GM12878 (cell line): ENCODE measurements around the gene ZNF628. TPM values are rescaled to one million over a fixed set of nuclear protein-coding genes. Genes with fewer than 3 reads are reported as not detected.

Source experiments
- ATAC-seq: fragments of 200-7000 bp; cut with Tn5 transposase; 3 replicates; pipeline ENCODE4 v1.9.1; 2020; ENCODE audit warnings: mild to moderate bottlenecking, moderate library complexity
- BruUV-seq: library from RNA; stranded (reverse); fragments of 400-500 nt; replicated peaks from 2 replicates; lab custom pipeline; 2021; lab: Mats Ljungman, UMichigan
- CTCF ChIA-PET: fragments of 300-600 bp; sonication (Branson Sonifier 250); formaldehyde crosslinking; extraction: SDS; loops from one replicate; lab custom pipeline; 2021; ENCODE audit warnings: inconsistent platforms; lab: Yijun Ruan, JAX
- POLR2A ChIA-PET: fragments of 350-600 bp; formaldehyde crosslinking; extraction: SDS; loops from one replicate; lab custom pipeline; 2021; ENCODE audit warnings: inconsistent platforms; lab: Charles Lee
- RAD21 ChIA-PET: fragments of 300-600 bp; sonication (Branson Sonifier 250); formaldehyde crosslinking; loops from one replicate; lab custom pipeline; 2023; ENCODE audit warnings: antibody characterized with exemption; ENCODE audit not compliant: unreplicated experiment; lab: Charles Lee
- SMC1A ChIA-PET: fragments of 300-600 bp; sonication (Branson Sonifier 250); formaldehyde crosslinking; loops from one replicate; lab custom pipeline; 2023; ENCODE audit not compliant: unreplicated experiment, uncharacterized antibody; lab: Charles Lee
- DNase-seq: peaks from one replicate; pipeline ENCODE4 v3.0.0-alpha.2; 2011; ENCODE audit warnings: low read depth, low spot score
- FAIRE-seq: peaks from 3 replicates; lab custom pipeline; 2011; peaks lifted over from hg19 to GRCh38; lab: Jason Lieb, UNC
- H2AFZ ChIP-seq: 2 replicates; pipeline ENCODE4 v1.6.0; 2011; ENCODE audit warnings: low read depth, low read length, control low read depth; ENCODE audit not compliant: control insufficient read depth
- H3K27ac ChIP-seq: 2 replicates; pipeline ENCODE4 v1.5.1; 2011; ENCODE audit warnings: control low read depth; ENCODE audit not compliant: control insufficient read depth, insufficient read depth
- H3K27me3 ChIP-seq, 2 experiments: replicated peaks in 1 of 2; 2 replicates each; pipeline versions ENCODE4 v1.6.0 to v1.6.1; 2011; ENCODE audit warnings: low read length in 1 of 2; ENCODE audit not compliant: control insufficient read depth in 2 of 2, insufficient read depth in 2 of 2
- H3K36me3 ChIP-seq, 2 experiments: 2 replicates each; pipeline ENCODE4 v1.5.1; 2011; ENCODE audit warnings: low read length in 1 of 2; ENCODE audit not compliant: control insufficient read depth in 2 of 2, insufficient read depth in 2 of 2
- H3K4me1 ChIP-seq: 2 replicates; pipeline ENCODE4 v1.6.1; 2011; ENCODE audit warnings: mild to moderate bottlenecking, low read length, moderate library complexity, mixed read lengths; ENCODE audit not compliant: control insufficient read depth, insufficient read depth
- H3K4me2 ChIP-seq: 2 replicates; pipeline ENCODE4 v1.6.0; 2011; ENCODE audit warnings: control low read depth; ENCODE audit not compliant: control insufficient read depth, insufficient read depth
- H3K4me3 ChIP-seq: fragments of 200-600 bp; sonication (generic); 2 replicates; pipeline ENCODE4 v1.5.1; 2016
- H3K79me2 ChIP-seq: 2 replicates; pipeline ENCODE4 v1.6.0; 2011; ENCODE audit warnings: low read length; ENCODE audit not compliant: control insufficient read depth, insufficient read depth
- H3K9ac ChIP-seq: 2 replicates; pipeline ENCODE4 v1.8.0; 2011; ENCODE audit warnings: low read length, control low read depth, mixed read lengths; ENCODE audit not compliant: control insufficient read depth, insufficient read depth
- H3K9me3 ChIP-seq: replicated peaks from 3 replicates; pipeline ENCODE4 v1.5.1; 2011; ENCODE audit warnings: mild to moderate bottlenecking, low read length; ENCODE audit not compliant: control insufficient read depth, insufficient read depth
- H4K20me1 ChIP-seq: 2 replicates; pipeline ENCODE4 v1.6.0; 2011; ENCODE audit not compliant: control insufficient read depth, insufficient read depth
- GATAD2B ChIP-seq: fragments of 450-650 bp; conservative IDR thresholded peaks from 2 replicates; pipeline ENCODE4 v1.6.1; 2017; ENCODE audit warnings: low read depth, mild to moderate bottlenecking, moderate library complexity
- KLF5 ChIP-seq: fragments of 450-650 bp; IDR thresholded peaks from 2 replicates; pipeline ENCODE4 v1.6.1; 2014; ENCODE audit warnings: mild to moderate bottlenecking; ENCODE audit not compliant: partially characterized antibody
- MEF2B ChIP-seq: fragments of 450-650 bp; IDR thresholded peaks from 2 replicates; pipeline ENCODE4 v1.6.1; 2018; ENCODE audit warnings: mild to moderate bottlenecking, moderate library complexity; ENCODE audit not compliant: partially characterized antibody, poor library complexity, severe bottlenecking
- NFYA ChIP-seq: IDR thresholded peaks from 2 replicates; pipeline ENCODE4 v1.6.1; 2011; ENCODE audit warnings: low read depth, mild to moderate bottlenecking, low read length, improper control_type of control experiment, borderline replicate concordance
- NR2C1 ChIP-seq: fragments of 450-650 bp; IDR thresholded peaks from 2 replicates; pipeline ENCODE4 v1.6.1; 2017; ENCODE audit warnings: antibody characterized with exemption, mild to moderate bottlenecking, moderate library complexity
- POLR2AphosphoS5 ChIP-seq: IDR thresholded peaks from 2 replicates; pipeline ENCODE4 v1.6.1; 2011; ENCODE audit warnings: mild to moderate bottlenecking, low read length, inconsistent platforms
- REST ChIP-seq: IDR thresholded peaks from 2 replicates; pipeline ENCODE4 v1.6.1; 2012; ENCODE audit warnings: mild to moderate bottlenecking, low read depth, low read length
- SREBF1 ChIP-seq: IDR thresholded peaks from 2 replicates; pipeline ENCODE4 v1.6.1; 2012; ENCODE audit warnings: mild to moderate bottlenecking, low read length
- SREBF2 ChIP-seq: IDR thresholded peaks from 2 replicates; pipeline ENCODE4 v1.6.1; 2012; ENCODE audit warnings: mild to moderate bottlenecking, low read length
- USF1 ChIP-seq: IDR thresholded peaks from 2 replicates; pipeline ENCODE4 v1.6.1; 2011; ENCODE audit warnings: borderline replicate concordance, low read depth, mild to moderate bottlenecking, moderate library complexity, mixed read lengths, low read length; ENCODE audit not compliant: insufficient read depth; ENCODE audit errors: extremely low read length
- ZNF207 ChIP-seq: fragments of 450-650 bp; IDR thresholded peaks from 2 replicates; pipeline ENCODE4 v1.6.1; 2014; ENCODE audit warnings: antibody characterized with exemption, mild to moderate bottlenecking, borderline replicate concordance
- WGBS: methylation state at CpG from one replicate; pipeline ENCODE4 v1.1.6; 2016; ENCODE audit warnings: low lambda C conversion rate; ENCODE audit not compliant: insufficient replicate concordance, insufficient coverage; ENCODE audit errors: missing lambda C conversion rate; 5-methylcytosine and 5-hydroxymethylcytosine counted together
- in situ Hi-C: fragments of 300-500 bp; cut with MboI; formaldehyde crosslinking; loops from 9 replicates; pipeline ENCODE4 v1.14.3; 2018; ENCODE audit warnings: mixed read lengths
- intact Hi-C: fragments of 100-400 bp; cut with micrococcal nuclease; formaldehyde crosslinking; loops from one replicate; pipeline ENCODE4 v1.14.2; 2022; ENCODE audit not compliant: unreplicated experiment
- polyA plus RNA-seq, 11 experiments: library from polyadenylated mRNA; depleted of rRNA in 4 of 11; unstranded in 6 of 11; stranded (reverse) in 5 of 11; fragments of >200 nt; fragmentation: Nextera tagmentation in 4 of 11; fragmentation: Illumina TruSeq in 1 of 11; extraction: Ambion mirVana in 4 of 11; extraction: Trizol in 1 of 11; gene quantifications; 1 replicate in 1 of 11; 2 replicates in 10 of 11; pipeline versions ENCODE4 v1.2.1 to v1.2.3, GENCODE V29; 2011 to 2016; ENCODE audit warnings: inconsistent platforms in 2 of 11, missing spikeins in 2 of 11, low read depth in 1 of 11
- total RNA-seq, 4 experiments: library from RNA; depleted of rRNA in 3 of 4; stranded (reverse); fragments of >200 nt in 3 of 4; fragmentation: Illumina TruSeq in 1 of 4; extraction: Trizol in 1 of 4; gene quantifications; 2 replicates each; pipeline versions ENCODE4 v1.2.1 to v1.2.3, GENCODE V29; 2013 to 2021

The ZNF628 gene
- total and polyA plus RNA-seq, 10 of the 15 experiments (the other 5 are each of a cell fraction or from before 2014, with no cell fraction given), result 0.04 to 11.3 (median 1.6) TPM; not detected in 1

GRCh38 chr19:55454787-55455243, 21.6 kb upstream of the ZNF628 start (continued):
- TF ChIP-seq NFYA (no peak), KLF5 (no peak), REST (no peak), SREBF1 (no peak), USF1 (no peak)
- TF ChIP-seq, all 136 proteins: peak for 3

- no peak for DNase-seq
- Histone ChIP-seq H3K9me3 (no peaks in the 10 kb centered on the region), H3K36me3 (peaks cover 3 to 4% of the 10 kb centered on the region in 2 experiments), H3K9ac (no peak overlapping the region), H3K4me2 (no peak overlapping the region), H3K4me3 (no peak overlapping the region), H3K4me1 (no peaks in the 10 kb centered on the region), H4K20me1 (peaks cover 4% of the 10 kb centered on the region; the same call in 1 of the 2 replicates), H3K79me2 (peaks cover 6% of the 10 kb centered on the region), H2AFZ (no peak overlapping the region), H3K27me3 (no peaks in the 10 kb centered on the region; a peak in 2 of 4 replicates), H3K27ac (no peak overlapping the region)
- 79% methylated on average over 11 of the region's 11 CpGs for WGBS
- no TSS peak for BruUV-seq
- intact Hi-C loops, result no loop called here
- POLR2A ChIA-PET, result no interaction called here
- TF ChIP-seq GATAD2B (no peak), NR2C1 (no peak), SREBF2 (no peak), ZNF207 (no peak), MEF2B (no peak), POLR2AphosphoS5 (no peak)
- in situ Hi-C loops, result no loop called here
- FAIRE-seq, result no peak
- CTCF ChIA-PET, result interaction anchor here (0.6 kb wide), 1 partner anchor 198 kb away, joined by 4 read pairs; no protein-coding TSS in a partner anchor
- SMC1A ChIA-PET, result no interaction called here
- ATAC-seq, result no peak
- RAD21 ChIA-PET, result no interaction called here
Measured at GRCh38 chr19:55455576-55456235, 20.7 kb upstream of the ZNF628 start.
